Measurements from ENCODE around the gene CLIC6.

DNA sequence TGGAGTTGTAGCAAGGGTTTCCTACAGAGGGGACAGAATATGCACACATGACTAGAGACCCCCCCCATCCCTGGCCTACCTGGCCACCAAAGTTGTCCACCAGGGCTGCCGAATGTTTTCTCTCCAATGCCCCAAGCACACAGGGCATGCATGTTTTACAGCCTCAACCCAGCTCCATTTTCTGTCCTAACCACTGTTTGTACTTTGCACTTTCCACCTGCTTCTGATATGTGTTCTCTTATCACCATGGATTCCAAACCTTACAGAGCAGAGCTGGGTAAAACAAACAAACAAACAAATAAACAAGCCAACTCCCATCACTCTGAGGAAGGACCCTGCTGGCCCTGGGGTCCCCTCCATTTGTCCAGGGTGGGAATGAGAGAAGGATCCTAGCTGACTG lies 27.3 kb downstream of the CLIC6 start:
- TF ChIP-seq POLR2A (IDR thresholded peaks at IDR 0.05; ENCODE audit: low read depth, low read length) (no peak), TAF1 (IDR thresholded peaks at IDR 0.05; ENCODE audit: borderline replicate concordance, low read depth, low read length) (no peak), POLR2AphosphoS5 (IDR thresholded peaks at IDR 0.05; ENCODE audit: low read depth, low read length) (no peak)
